H9 (cell line): ENCODE results near the gene PDE8A. TPM values are rescaled to one million over a fixed set of nuclear protein-coding genes. Genes with fewer than 3 reads are reported as not detected.

Source experiments
- DNase-seq: peaks from one replicate; pipeline ENCODE4 v3.0.0-alpha.2; 2017
- H2AFZ ChIP-seq: one replicate; pipeline ENCODE4 v1.6.1; 2013; ENCODE audit warnings: mild to moderate bottlenecking, low read length, control low read depth, moderate library complexity
- H2AK5ac ChIP-seq: 2 replicates; pipeline ENCODE4 v1.6.1; 2013; ENCODE audit warnings: low read length, control low read depth, mixed read lengths; ENCODE audit not compliant: insufficient read length
- H2BK120ac ChIP-seq: one replicate; pipeline ENCODE4 v1.6.1; 2013; ENCODE audit warnings: low read depth, mild to moderate bottlenecking, low read length, control low read depth, inconsistent platforms; ENCODE audit not compliant: poor library complexity, severe bottlenecking
- H2BK12ac ChIP-seq: 2 replicates; pipeline ENCODE4 v1.6.1; 2013; ENCODE audit warnings: low read length, control low read depth, mixed read lengths, low read depth; ENCODE audit not compliant: insufficient read length
- H2BK15ac ChIP-seq: 2 replicates; pipeline ENCODE4 v1.6.1; 2013; ENCODE audit warnings: low read depth, low read length, control low read depth
- H2BK20ac ChIP-seq: one replicate; pipeline ENCODE4 v1.6.1; 2013; ENCODE audit warnings: low read depth, mild to moderate bottlenecking, low read length, control low read depth, inconsistent platforms; ENCODE audit not compliant: poor library complexity, severe bottlenecking
- H2BK5ac ChIP-seq: 2 replicates; pipeline ENCODE4 v1.6.1; 2013; ENCODE audit warnings: low read length, control low read depth, mixed read lengths; ENCODE audit not compliant: insufficient read length
- H3K14ac ChIP-seq: 2 replicates; pipeline ENCODE4 v1.6.1; 2013; ENCODE audit warnings: low read length, control low read depth; ENCODE audit not compliant: insufficient read depth
- H3K18ac ChIP-seq: 2 replicates; pipeline ENCODE4 v1.6.1; 2013; ENCODE audit warnings: low read depth, mild to moderate bottlenecking, mixed read lengths, low read length, control low read depth; ENCODE audit not compliant: insufficient read length
- H3K23ac ChIP-seq: 2 replicates; pipeline ENCODE4 v1.6.1; 2013; ENCODE audit warnings: low read length, control low read depth, mixed read lengths, low read depth; ENCODE audit not compliant: insufficient read length
- H3K23me2 ChIP-seq: 2 replicates; pipeline ENCODE4 v1.6.1; 2013; ENCODE audit warnings: low read depth, mild to moderate bottlenecking, mixed read lengths, low read length, control low read depth; ENCODE audit not compliant: insufficient read length, poor library complexity, severe bottlenecking
- H3K27ac ChIP-seq: 2 replicates; pipeline ENCODE4 v1.5.1; 2013; ENCODE audit warnings: low read length, control low read depth, mixed read lengths, low read depth; ENCODE audit not compliant: insufficient read length
- H3K27me3 ChIP-seq: 2 replicates; pipeline ENCODE4 v1.6.1; 2013; ENCODE audit warnings: low read length, control low read depth, inconsistent platforms; ENCODE audit not compliant: insufficient read depth
- H3K4ac ChIP-seq: 2 replicates; pipeline ENCODE4 v1.6.1; 2013; ENCODE audit warnings: low read depth, mild to moderate bottlenecking, control low read depth, inconsistent platforms, low read length, moderate library complexity
- H3K4me1 ChIP-seq: 2 replicates; pipeline ENCODE4 v1.6.1; 2013; ENCODE audit warnings: low read length, control low read depth, inconsistent platforms; ENCODE audit not compliant: insufficient read depth
- H3K4me2 ChIP-seq: 2 replicates; pipeline ENCODE4 v1.6.1; 2013; ENCODE audit warnings: low read length, control low read depth, mixed read lengths; ENCODE audit not compliant: insufficient read length, insufficient read depth
- H3K56ac ChIP-seq: 2 replicates; pipeline ENCODE4 v1.6.1; 2013; ENCODE audit warnings: low read depth, mild to moderate bottlenecking, mixed read lengths, low read length, control low read depth; ENCODE audit not compliant: insufficient read length
- H3K79me1 ChIP-seq: 2 replicates; pipeline ENCODE4 v1.6.1; 2013; ENCODE audit warnings: low read depth, mild to moderate bottlenecking, moderate library complexity, low read length, control low read depth, inconsistent platforms; ENCODE audit not compliant: insufficient read depth, poor library complexity, severe bottlenecking
- H3K79me2 ChIP-seq: 2 replicates; pipeline ENCODE4 v1.6.1; 2013; ENCODE audit warnings: low read length, control low read depth, inconsistent platforms; ENCODE audit not compliant: insufficient read depth
- H3K9ac ChIP-seq: 2 replicates; pipeline ENCODE4 v1.6.1; 2013; ENCODE audit warnings: low read length, control low read depth, mixed read lengths; ENCODE audit not compliant: insufficient read length; ENCODE audit errors: extremely low read depth
- H3K9me3 ChIP-seq: one replicate; pipeline ENCODE4 v1.6.1; 2013; ENCODE audit warnings: low read depth, low read length, inconsistent platforms; ENCODE audit not compliant: control insufficient read depth
- H3T11ph ChIP-seq: one replicate; pipeline ENCODE4 v1.6.1; 2013; ENCODE audit warnings: mild to moderate bottlenecking, low read length, control low read depth, inconsistent platforms
- H4K20me1 ChIP-seq: one replicate; pipeline ENCODE4 v1.6.1; 2013; ENCODE audit not compliant: control insufficient read depth, insufficient read length, insufficient read depth
- H4K5ac ChIP-seq: 2 replicates; pipeline ENCODE4 v1.6.1; 2013; ENCODE audit warnings: low read depth, mild to moderate bottlenecking, mixed read lengths, low read length, control low read depth; ENCODE audit not compliant: insufficient read length
- H4K8ac ChIP-seq: replicated peaks from 2 replicates; pipeline ENCODE4 v1.6.1; 2013; ENCODE audit warnings: low read length, control low read depth, mixed read lengths, low read depth; ENCODE audit not compliant: insufficient read length
- H4K91ac ChIP-seq: 2 replicates; pipeline ENCODE4 v1.6.1; 2013; ENCODE audit warnings: low read depth, mild to moderate bottlenecking, moderate library complexity, mixed read lengths, low read length, control low read depth; ENCODE audit not compliant: insufficient read length
- H3K27ac Mint-ChIP-seq, 3 experiments: 2 replicates in 2 of 3; 3 replicates in 1 of 3; pipeline ENCODE4 v1.8.0; 2020 to 2021; ENCODE audit warnings: mixed read lengths in 3 of 3, mild to moderate bottlenecking in 1 of 3, moderate library complexity in 1 of 3
- H3K27me3 Mint-ChIP-seq: 2 replicates; pipeline ENCODE4 v1.8.0; 2021; ENCODE audit warnings: low read depth, mild to moderate bottlenecking, moderate library complexity, mixed read lengths
- H3K36me3 Mint-ChIP-seq, 3 experiments: 2 replicates in 2 of 3; 3 replicates in 1 of 3; pipeline ENCODE4 v1.8.0; 2020 to 2021; ENCODE audit warnings: low read depth in 3 of 3, mixed read lengths in 3 of 3; ENCODE audit not compliant: insufficient read depth in 1 of 3
- H3K4me1 Mint-ChIP-seq, 2 experiments: 2 replicates each; pipeline ENCODE4 v1.8.0; 2020; ENCODE audit warnings: mixed read lengths in 2 of 2
- H3K4me3 Mint-ChIP-seq, 2 experiments: 2 replicates in 1 of 2; 3 replicates in 1 of 2; pipeline ENCODE4 v1.8.0; 2020 to 2021; ENCODE audit warnings: mild to moderate bottlenecking in 2 of 2, mixed read lengths in 2 of 2, moderate library complexity in 1 of 2
- H3K9me3 Mint-ChIP-seq, 2 experiments: 2 replicates in 1 of 2; 3 replicates in 1 of 2; pipeline ENCODE4 v1.8.0; 2020; ENCODE audit warnings: mild to moderate bottlenecking in 2 of 2, mixed read lengths in 2 of 2, moderate library complexity in 1 of 2
- WGBS: extraction: QIAGEN DNeasy Blood & Tissue Kit; methylation state at CpG from one replicate; pipeline ENCODE4 v1.1.7; 2013; ENCODE audit warnings: missing lambda C conversion rate, low lambda C conversion rate, mixed read lengths; ENCODE audit not compliant: insufficient read length; ENCODE audit errors: extremely low coverage; 5-methylcytosine and 5-hydroxymethylcytosine counted together
- total RNA-seq: library from RNA; stranded (reverse); gene quantifications from 2 replicates; pipeline ENCODE4 v1.2.1, GENCODE V29; 2021
- TF ChIP-seq, protein P1 (sequence below): fragments of 200-600 bp; sonication (generic); conservative IDR thresholded peaks from 3 replicates; pipeline ENCODE4 v1.8.0; 2021; ENCODE audit warnings: antibody characterized with exemption, mild to moderate bottlenecking

The PDE8A gene
- total RNA-seq, 1 experiment from 2014 or later: 9.3 TPM

DNA sequence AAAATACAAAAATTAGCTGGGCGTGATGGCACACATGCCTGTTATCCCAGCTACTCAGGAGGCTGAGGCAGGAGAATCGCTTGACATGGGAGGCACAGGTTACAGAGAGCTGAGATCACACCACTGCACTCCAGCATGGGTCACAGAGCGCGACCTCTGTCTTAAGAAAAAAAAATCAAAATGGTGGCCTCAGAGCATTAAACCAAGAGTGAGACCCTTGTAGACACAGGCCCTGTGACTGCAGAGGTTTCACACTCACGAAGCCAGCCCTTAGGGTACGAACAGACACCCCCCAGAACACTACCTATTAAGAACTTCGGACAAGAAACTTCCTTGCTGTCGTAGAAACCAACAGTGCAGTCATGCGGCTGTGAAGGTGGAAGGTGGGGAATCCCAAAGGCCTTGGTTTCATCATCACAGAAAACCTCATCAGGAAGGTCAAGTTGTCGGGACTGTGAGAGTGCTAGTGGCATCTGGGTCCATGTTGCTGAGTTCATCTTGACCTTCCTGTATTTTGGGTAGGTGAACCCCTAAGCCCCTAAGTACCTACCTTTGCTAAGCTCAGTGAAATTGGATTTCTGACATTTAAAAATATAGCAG, 4.8 kb upstream of the PDE8A start:
- H4K20me1 ChIP-seq: no peaks in the 10 kb centered on the region
- H2BK12ac ChIP-seq: no peak overlapping the region
- H3K18ac ChIP-seq: no peak overlapping the region

More for the DNA sequence above, 4.8 kb upstream of the PDE8A start:
- Histone ChIP-seq H3K79me2 (no peaks in the 10 kb centered on the region), H4K8ac (no peak overlapping the region), H3K4ac (no peak overlapping the region), H3K79me1 (no peaks in the 10 kb centered on the region), H3K27ac (no peak overlapping the region), H3K4me1 (peaks cover 7% of the 10 kb centered on the region; the same call in 1 of the 2 replicates), H3K14ac (no peak overlapping the region), H3K56ac (no peak overlapping the region), H3K9ac (no peak overlapping the region), H3K23ac (no peak overlapping the region), H2AFZ (no peak overlapping the region), H3T11ph (no peak overlapping the region), H2AK5ac (no peak overlapping the region), H2BK20ac (no peak overlapping the region), H2BK15ac (no peak overlapping the region), H3K4me2 (no peak overlapping the region), H4K5ac (no peak overlapping the region), H3K23me2 (peaks cover 7% of the 10 kb centered on the region), H4K91ac (no peak overlapping the region), H3K9me3 (no peaks in the 10 kb centered on the region), H3K27me3 (no peaks in the 10 kb centered on the region; the same call in 1 of the 2 replicates), H2BK5ac (no peak overlapping the region), H2BK120ac (no peak overlapping the region)
- Mint-ChIP-seq H3K9me3 (no peaks in the 10 kb centered on the region; a peak in 1 of 5 replicates), H3K4me1 (peaks cover 21 to 22% of the 10 kb centered on the region in 2 experiments), H3K4me3 (no peak overlapping the region), H3K27me3 (peaks cover 38% of the 10 kb centered on the region), H3K36me3 (no peaks in the 10 kb centered on the region), H3K27ac (peak overlapping the region in 1 of 3 experiments; percentile 86; a peak in 1 of 7 replicates)
- DNase-seq: no peak
- TF ChIP-seq, protein P1, sequence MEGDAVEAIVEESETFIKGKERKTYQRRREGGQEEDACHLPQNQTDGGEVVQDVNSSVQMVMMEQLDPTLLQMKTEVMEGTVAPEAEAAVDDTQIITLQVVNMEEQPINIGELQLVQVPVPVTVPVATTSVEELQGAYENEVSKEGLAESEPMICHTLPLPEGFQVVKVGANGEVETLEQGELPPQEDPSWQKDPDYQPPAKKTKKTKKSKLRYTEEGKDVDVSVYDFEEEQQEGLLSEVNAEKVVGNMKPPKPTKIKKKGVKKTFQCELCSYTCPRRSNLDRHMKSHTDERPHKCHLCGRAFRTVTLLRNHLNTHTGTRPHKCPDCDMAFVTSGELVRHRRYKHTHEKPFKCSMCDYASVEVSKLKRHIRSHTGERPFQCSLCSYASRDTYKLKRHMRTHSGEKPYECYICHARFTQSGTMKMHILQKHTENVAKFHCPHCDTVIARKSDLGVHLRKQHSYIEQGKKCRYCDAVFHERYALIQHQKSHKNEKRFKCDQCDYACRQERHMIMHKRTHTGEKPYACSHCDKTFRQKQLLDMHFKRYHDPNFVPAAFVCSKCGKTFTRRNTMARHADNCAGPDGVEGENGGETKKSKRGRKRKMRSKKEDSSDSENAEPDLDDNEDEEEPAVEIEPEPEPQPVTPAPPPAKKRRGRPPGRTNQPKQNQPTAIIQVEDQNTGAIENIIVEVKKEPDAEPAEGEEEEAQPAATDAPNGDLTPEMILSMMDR: no peak
- no CpG with 5 or more reads among the region's 10 CpGs for WGBS
